ENCODE measurements around the gene TGFBR3. TPM values are rescaled to one million over a fixed set of nuclear protein-coding genes. Genes with fewer than 3 reads are reported as not detected.
A peak's percentile ranks its signal among the peaks of the same experiment; 100 is the strongest.

Gene TGFBR3
- total and polyA plus RNA-seq, 4 experiments from 2014 or later: 34.5 to 47.3 (median 42.3) TPM

GRCh38 chr1:91827087-91827458 is 58.9 kb downstream of the TGFBR3 start:
- POLR2A ChIA-PET (ENCODE audit: partially characterized antibody): no interaction called here
- no peaks in the 10 kb centered on the region for H3K9me3 ChIP-seq (ENCODE audit: control insufficient read depth in 1 of 2, low read length in 2 of 2)
- H3K4me1 ChIP-seq (ENCODE audit: insufficient read depth, low read length): peaks cover 28% of the 10 kb centered on the region
- no peaks in the 10 kb centered on the region for H3K36me3 ChIP-seq (ENCODE audit: insufficient read depth, low read length)
- H3K4me1 Mint-ChIP-seq: peaks cover 33 to 87% (median 46%) of the 10 kb centered on the region in 4 donors
- intact Hi-C loops (cut with micrococcal nuclease): no loop called here
- H3K4me3 ChIP-seq (ENCODE audit: low read length in 2 of 2): no peak overlapping the region
- H3K4me3 Mint-ChIP-seq: peak overlapping the region in 1 of 8 donors; percentile 8
- H3K9me3 Mint-ChIP-seq: peaks cover 0 to 5% (median 0%) of the 10 kb centered on the region in 8 donors
- no peak overlapping the region for H3K27ac ChIP-seq (ENCODE audit: low read depth, low read length)
- CTCF ChIA-PET (ENCODE audit: partially characterized antibody): no interaction called here
- peak in 3 of 5 donors; percentile 29 to 40 (median 37) for DNase-seq
- peak overlapping the region in 5 of 7 donors; percentile 13 to 83 (median 50) for H3K27ac Mint-ChIP-seq
- no peaks in the 10 kb centered on the region for H3K27me3 Mint-ChIP-seq
- H3K36me3 Mint-ChIP-seq: peaks cover 0 to 4% of the 10 kb centered on the region in 2 donors
- H3K27me3 ChIP-seq (ENCODE audit: insufficient read depth, low read length): no peaks in the 10 kb centered on the region

- POLR2A ChIA-PET (ENCODE audit: partially characterized antibody): no interaction called here
- CTCF ChIA-PET (ENCODE audit: partially characterized antibody): no interaction called here
- peaks cover 3 to 4% of the 10 kb centered on the region in 2 donors for H3K36me3 Mint-ChIP-seq
- peak overlapping the region in 6 of 7 donors; percentile 14 to 83 (median 62) for H3K27ac Mint-ChIP-seq
- peaks cover 0 to 5% (median 0%) of the 10 kb centered on the region in 8 donors for H3K9me3 Mint-ChIP-seq
- intact Hi-C loops (cut with micrococcal nuclease): no loop called here
- Histone ChIP-seq H3K27me3 (ENCODE audit: insufficient read depth, low read length) (no peaks in the 10 kb centered on the region), H3K36me3 (ENCODE audit: insufficient read depth, low read length) (no peaks in the 10 kb centered on the region), H3K4me3 (ENCODE audit: low read length in 2 of 2) (no peak overlapping the region), H3K4me1 (ENCODE audit: insufficient read depth, low read length) (peaks cover 30% of the 10 kb centered on the region), H3K27ac (ENCODE audit: low read depth, low read length) (no peak overlapping the region), H3K9me3 (ENCODE audit: control insufficient read depth in 1 of 2, low read length in 2 of 2) (no peaks in the 10 kb centered on the region)
- no peaks in the 10 kb centered on the region for H3K27me3 Mint-ChIP-seq
- H3K4me3 Mint-ChIP-seq: peak overlapping the region in 1 of 8 donors; percentile 23
- H3K4me1 Mint-ChIP-seq: peaks cover 37 to 88% (median 49%) of the 10 kb centered on the region in 4 donors
- no peak for DNase-seq
These were observed 59.3 kb downstream of the TGFBR3 start for GRCh38 chr1:91826649-91827048.

- ChIA-PET CTCF (ENCODE audit: partially characterized antibody) (no interaction called here), POLR2A (ENCODE audit: partially characterized antibody) (no interaction called here)
- Mint-ChIP-seq H3K4me1 (peaks cover 37 to 88% (median 50%) of the 10 kb centered on the region in 4 donors), H3K4me3 (peak overlapping the region in 1 of 8 donors; percentile 7), H3K27me3 (no peaks in the 10 kb centered on the region), H3K27ac (peak overlapping the region in 4 of 7 donors; percentile 49 to 74 (median 62)), H3K36me3 (peaks cover 3 to 4% of the 10 kb centered on the region in 2 donors), H3K9me3 (peaks cover 0 to 6% (median 0%) of the 10 kb centered on the region in 8 donors)
- Histone ChIP-seq H3K27me3 (ENCODE audit: insufficient read depth, low read length) (no peaks in the 10 kb centered on the region), H3K9me3 (ENCODE audit: control insufficient read depth in 1 of 2, low read length in 2 of 2) (no peaks in the 10 kb centered on the region), H3K36me3 (ENCODE audit: insufficient read depth, low read length) (no peaks in the 10 kb centered on the region), H3K4me3 (ENCODE audit: low read length in 2 of 2) (no peak overlapping the region), H3K27ac (ENCODE audit: low read depth, low read length) (no peak overlapping the region), H3K4me1 (ENCODE audit: insufficient read depth, low read length) (peaks cover 30% of the 10 kb centered on the region)
- DNase-seq: no peak
- intact Hi-C loops (cut with micrococcal nuclease): no loop called here
These were observed 59.7 kb downstream of the TGFBR3 start for GRCh38 chr1:91826248-91826647.

- POLR2A ChIA-PET (ENCODE audit: partially characterized antibody): interaction anchor here (1.6 kb wide), 1 partner anchor 16 kb away, joined by 3 read pairs; no protein-coding TSS in a partner anchor
- Histone ChIP-seq H3K36me3 (ENCODE audit: insufficient read depth, low read length) (no peaks in the 10 kb centered on the region), H3K4me3 (ENCODE audit: low read length in 2 of 2) (no peak overlapping the region), H3K27ac (ENCODE audit: low read depth, low read length) (no peak overlapping the region), H3K9me3 (ENCODE audit: control insufficient read depth in 1 of 2, low read length in 2 of 2) (no peaks in the 10 kb centered on the region), H3K27me3 (ENCODE audit: insufficient read depth, low read length) (no peaks in the 10 kb centered on the region), H3K4me1 (ENCODE audit: insufficient read depth, low read length) (peaks cover 13% of the 10 kb centered on the region)
- intact Hi-C loops (cut with micrococcal nuclease): no loop called here
- Mint-ChIP-seq H3K36me3 (peaks cover 0 to 3% of the 10 kb centered on the region in 2 donors), H3K9me3 (peaks cover 0 to 7% (median 0%) of the 10 kb centered on the region in 8 donors), H3K4me1 (peaks cover 18 to 59% (median 40%) of the 10 kb centered on the region in 4 donors), H3K4me3 (peak overlapping the region in 3 of 8 donors; percentile 35 to 58 (median 52)), H3K27me3 (no peaks in the 10 kb centered on the region), H3K27ac (peak overlapping the region in 4 of 7 donors; percentile 13 to 92 (median 62))
- DNase-seq: no peak
- CTCF ChIA-PET (ENCODE audit: partially characterized antibody): no interaction called here
These were observed 64.7 kb downstream of the TGFBR3 start for GRCh38 chr1:91821126-91821868.

GRCh38 chr1:91819038-91819788 is 66.7 kb downstream of the TGFBR3 start:
- Histone ChIP-seq H3K4me3 (ENCODE audit: low read length in 2 of 2) (no peak overlapping the region), H3K27ac (ENCODE audit: low read depth, low read length) (no peak overlapping the region), H3K36me3 (ENCODE audit: insufficient read depth, low read length) (no peaks in the 10 kb centered on the region), H3K27me3 (ENCODE audit: insufficient read depth, low read length) (no peaks in the 10 kb centered on the region), H3K9me3 (ENCODE audit: control insufficient read depth in 1 of 2, low read length in 2 of 2) (no peaks in the 10 kb centered on the region), H3K4me1 (ENCODE audit: insufficient read depth, low read length) (peaks cover 15% of the 10 kb centered on the region)
- ChIA-PET CTCF (ENCODE audit: partially characterized antibody) (interaction anchor here (1.3 kb wide), 1 partner anchor 11 kb away, joined by 3 read pairs; no protein-coding TSS in a partner anchor), POLR2A (ENCODE audit: partially characterized antibody) (interaction anchor here (1.2 kb wide), 1 partner anchor 67 kb away, joined by 3 read pairs; the partner anchor contains the start of gene TGFBR3)
- H3K36me3 Mint-ChIP-seq: peaks cover 0 to 3% of the 10 kb centered on the region in 2 donors
- H3K27ac Mint-ChIP-seq: peak overlapping the region in 4 of 7 donors; percentile 14 to 72 (median 16)
- peaks cover 0 to 9% (median 0%) of the 10 kb centered on the region in 8 donors for H3K9me3 Mint-ChIP-seq
- DNase-seq: no peak
- no peak overlapping the region for H3K4me3 Mint-ChIP-seq
- H3K27me3 Mint-ChIP-seq: no peaks in the 10 kb centered on the region
- peaks cover 22 to 58% (median 42%) of the 10 kb centered on the region in 4 donors for H3K4me1 Mint-ChIP-seq
- intact Hi-C loops (cut with micrococcal nuclease): no loop called here

GRCh38 chr1:91818713-91818975 is 67.3 kb downstream of the TGFBR3 start:
- Histone ChIP-seq H3K4me1 (ENCODE audit: insufficient read depth, low read length) (peaks cover 17% of the 10 kb centered on the region), H3K4me3 (ENCODE audit: low read length in 2 of 2) (no peak overlapping the region), H3K27me3 (ENCODE audit: insufficient read depth, low read length) (no peaks in the 10 kb centered on the region), H3K36me3 (ENCODE audit: insufficient read depth, low read length) (no peaks in the 10 kb centered on the region), H3K27ac (ENCODE audit: low read depth, low read length) (no peak overlapping the region), H3K9me3 (ENCODE audit: control insufficient read depth in 1 of 2, low read length in 2 of 2) (no peaks in the 10 kb centered on the region)
- peaks cover 22 to 59% (median 42%) of the 10 kb centered on the region in 4 donors for H3K4me1 Mint-ChIP-seq
- intact Hi-C loops (cut with micrococcal nuclease): no loop called here
- peaks cover 0 to 9% (median 0%) of the 10 kb centered on the region in 8 donors for H3K9me3 Mint-ChIP-seq
- peak overlapping the region in 2 of 7 donors; percentile 15 to 72 for H3K27ac Mint-ChIP-seq
- no peaks in the 10 kb centered on the region for H3K27me3 Mint-ChIP-seq
- H3K36me3 Mint-ChIP-seq: peaks cover 0 to 3% of the 10 kb centered on the region in 2 donors
- no peak overlapping the region for H3K4me3 Mint-ChIP-seq
- no peak for DNase-seq
- CTCF ChIA-PET (ENCODE audit: partially characterized antibody): interaction anchor here (1.2 kb wide), 1 partner anchor 13 kb away, joined by 3 read pairs; no protein-coding TSS in a partner anchor
- POLR2A ChIA-PET (ENCODE audit: partially characterized antibody): interaction anchor here (1.2 kb wide), 1 partner anchor 67 kb away, joined by 3 read pairs; the partner anchor contains the start of gene TGFBR3
